Measurements from ENCODE around the gene ATP4B. TPM values are rescaled to one million over a fixed set of nuclear protein-coding genes. Genes with fewer than 3 reads are reported as not detected.

The ATP4B gene
- total and polyA plus RNA-seq, 2 of the 8 experiments (the other 6 are each of a cell fraction or from before 2014, with no cell fraction given), result 0.05 TPM; not detected in 1

DNA sequence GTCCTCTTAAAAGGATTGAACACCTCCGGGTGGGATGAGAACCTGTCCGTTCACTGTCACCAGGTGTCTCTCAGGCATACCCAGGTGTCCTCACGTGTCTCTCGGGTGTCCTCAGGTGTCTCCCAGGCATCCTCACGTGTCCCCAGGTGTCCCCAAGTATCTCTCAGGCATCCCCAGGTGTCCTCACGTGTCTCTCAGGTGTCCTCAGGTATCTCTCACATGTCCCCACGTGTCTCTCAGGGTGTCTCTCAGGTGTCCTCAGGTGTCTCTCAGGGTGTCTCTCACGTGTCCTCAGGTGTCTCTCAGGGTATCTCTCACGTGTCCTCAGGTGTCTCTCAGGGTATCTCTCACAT is 33.8 kb downstream of the ATP4B start:
- FAIRE-seq (no peak), DNase-seq (ENCODE audit: low read depth in 1 of 2, low spot score in 2 of 2) (no peak)
- no peak overlapping the region for H3K4me3 ChIP-seq (ENCODE audit: extremely low read depth in 1 of 4, insufficient read depth in 2 of 4, low read depth in 3 of 4, low read length in 4 of 4)
- no peak overlapping the region for H4K8ac ChIP-seq (ENCODE audit: extremely low read depth, insufficient read depth, low read length)
- ChIA-PET CTCF (ENCODE audit: partially characterized antibody) (no interaction called here), POLR2A (ENCODE audit: partially characterized antibody) (interaction anchor here (1.2 kb wide), 1 partner anchor 10 kb away, joined by 4 read pairs; no protein-coding TSS in a partner anchor)
- peaks cover 0 to 21% (median 11%) of the 10 kb centered on the region in 4 experiments; a peak in 5 of 8 replicates for H3K36me3 ChIP-seq (ENCODE audit: control insufficient read depth in 2 of 4, insufficient read depth in 4 of 4, low read length in 3 of 4)
- no peak overlapping the region for H4K5ac ChIP-seq (ENCODE audit: insufficient read length, low read depth, low read length)
- H2BK15ac ChIP-seq (ENCODE audit: low read length), result no peak overlapping the region
- H3K27ac ChIP-seq (ENCODE audit: low read depth, low read length), result no peak overlapping the region
- H3K18ac ChIP-seq (ENCODE audit: extremely low read depth, low read length), result no peak overlapping the region
- no peak overlapping the region for H3K9ac ChIP-seq (replicated peaks in 1 of 4; ENCODE audit: extremely low read depth in 1 of 4, low read depth in 3 of 4, low read length in 3 of 4)
- H3K14ac ChIP-seq (ENCODE audit: insufficient read length), result no peak overlapping the region
- H3K23me2 ChIP-seq (ENCODE audit: low read depth, low read length), result no peaks in the 10 kb centered on the region
- H3K27me3 ChIP-seq (replicated peaks in 1 of 4; ENCODE audit: control insufficient read depth in 3 of 4, extremely low read depth in 1 of 4, insufficient read depth in 3 of 4, low read length in 3 of 4), result no peaks in the 10 kb centered on the region
- H3K23ac ChIP-seq (ENCODE audit: insufficient read length), result no peak overlapping the region
- H2AK5ac ChIP-seq (ENCODE audit: low read depth, low read length), result no peak overlapping the region
- H3K79me1 ChIP-seq (ENCODE audit: low read depth, low read length), result peaks cover 8% of the 10 kb centered on the region; the same call in 1 of the 2 replicates
- H4K91ac ChIP-seq (replicated peaks; ENCODE audit: insufficient read length, low read length), result no peak overlapping the region
- no peak overlapping the region for H2BK5ac ChIP-seq (ENCODE audit: low read depth, low read length)
- peaks cover 0 to 3% (median 0%) of the 10 kb centered on the region in 4 experiments; a peak in 1 of 7 replicates for H3K4me1 ChIP-seq (replicated peaks in 1 of 4; ENCODE audit: control insufficient read depth in 3 of 4, insufficient read depth in 4 of 4, low read length in 3 of 4)
- no peak overlapping the region for H2BK12ac ChIP-seq (ENCODE audit: low read depth, low read length)
- H2AFZ ChIP-seq (ENCODE audit: low read length), result no peak overlapping the region
- H3K79me2 ChIP-seq (ENCODE audit: control insufficient read depth in 1 of 2, insufficient read depth in 2 of 2, low read length in 2 of 2), result peaks cover 0 to 27% of the 10 kb centered on the region in 2 experiments; a peak in 2 of 4 replicates
- no peak overlapping the region for H2BK120ac ChIP-seq (replicated peaks; ENCODE audit: low read depth, low read length)
- peaks cover 5 to 9% of the 10 kb centered on the region in 2 experiments for H4K20me1 ChIP-seq (replicated peaks in 1 of 2; ENCODE audit: control insufficient read depth in 1 of 2, insufficient read depth in 2 of 2, low read length in 2 of 2)
- H3K56ac ChIP-seq (replicated peaks; ENCODE audit: insufficient read length, low read depth, low read length), result no peak overlapping the region
- WGBS, 2 experiments (ENCODE audit: extremely low coverage in 1 of 2, insufficient coverage in 1 of 2, insufficient read length in 1 of 2, insufficient replicate concordance in 2 of 2, low coverage in 1 of 2, low lambda C conversion rate in 2 of 2, missing lambda C conversion rate in 1 of 2), result 93% methylated on average over 9 of the region's 9 CpGs; no CpG with 5 or more reads in 1 of the 2 experiments
- no peak overlapping the region for H3K4me2 ChIP-seq (ENCODE audit: insufficient read depth in 1 of 2, low read depth in 2 of 2, low read length in 2 of 2)
- peaks cover 0 to 14% of the 10 kb centered on the region in 2 experiments; a peak in 1 of 4 replicates for H3K9me3 ChIP-seq (ENCODE audit: insufficient read depth in 2 of 2, low read depth in 1 of 2, low read length in 1 of 2)
- H2BK20ac ChIP-seq (ENCODE audit: low read length), result no peak overlapping the region
- TF ChIP-seq CTBP2 (IDR thresholded peaks at IDR 0.05; ENCODE audit: borderline replicate concordance, insufficient read depth, insufficient read length, low read length), result no peak
- no peak for TF ChIP-seq RBBP5 (IDR thresholded peaks at IDR 0.05; ENCODE audit: borderline replicate concordance, low read depth, low read length)
- H3K4ac ChIP-seq (replicated peaks; ENCODE audit: insufficient read length, low read depth, low read length), result no peak overlapping the region

Data from H1 (cell line).